HG02852 (cell line): ENCODE data around the gene NGEF.
"Not testable (repeated sequence)": the region's sequence is repeated elsewhere in the genome, so short reads cannot be mapped to it uniquely, and the experiment has no call there.

ENCODE experiments used
- ATAC-seq: cut with Tn5 transposase; IDR thresholded peaks from one replicate; pipeline ENCODE4 v1.9.1; 2021; ENCODE audit warnings: mild to moderate bottlenecking, moderate library complexity; ENCODE audit not compliant: unreplicated experiment

Gene NGEF

DNA sequence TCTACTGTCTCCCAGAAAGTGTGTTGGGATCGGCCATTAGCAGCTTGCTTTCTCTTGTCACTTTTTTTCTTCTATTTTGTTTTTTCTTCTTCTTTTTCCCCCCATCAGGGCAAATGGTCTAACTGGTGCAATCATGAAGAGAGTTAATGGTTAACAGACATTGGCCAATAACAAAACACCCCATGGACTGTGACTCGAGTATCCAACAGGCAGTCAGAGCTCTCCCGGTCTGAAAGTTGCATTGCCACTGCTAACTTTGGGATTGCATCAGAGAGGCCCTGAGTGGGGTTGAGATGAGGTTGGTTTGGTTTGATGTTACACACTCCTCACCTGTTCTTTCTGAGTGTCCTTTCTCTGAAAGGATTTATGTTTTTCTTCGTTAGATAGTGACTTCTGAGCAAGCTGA lies 155.9 kb downstream of the NGEF start:
- no peak for ATAC-seq

GRCh38 chr2:232854082-232854481 lies 159.0 kb downstream of the NGEF start:
- ATAC-seq = no peak

DNA sequence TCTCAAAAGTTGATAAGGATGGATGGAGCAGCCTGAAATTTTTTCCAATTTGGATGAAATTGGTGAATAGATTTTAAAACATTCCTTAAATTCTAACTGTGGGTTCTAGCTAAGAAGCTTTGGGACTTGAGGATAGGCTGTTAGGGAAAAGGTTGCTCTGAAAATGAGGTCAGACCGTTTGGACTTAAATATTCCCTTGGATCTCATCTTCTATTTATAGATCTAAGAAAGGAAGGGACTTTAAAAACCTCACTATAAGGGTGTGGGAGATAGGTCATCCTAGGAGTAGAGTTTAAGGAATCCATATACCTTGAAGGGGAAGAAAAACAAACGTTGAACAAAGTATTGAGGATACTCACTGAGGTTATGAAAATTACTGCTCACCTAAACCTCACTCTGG lies 160.4 kb downstream of the NGEF start:
- ATAC-seq = no peak

DNA sequence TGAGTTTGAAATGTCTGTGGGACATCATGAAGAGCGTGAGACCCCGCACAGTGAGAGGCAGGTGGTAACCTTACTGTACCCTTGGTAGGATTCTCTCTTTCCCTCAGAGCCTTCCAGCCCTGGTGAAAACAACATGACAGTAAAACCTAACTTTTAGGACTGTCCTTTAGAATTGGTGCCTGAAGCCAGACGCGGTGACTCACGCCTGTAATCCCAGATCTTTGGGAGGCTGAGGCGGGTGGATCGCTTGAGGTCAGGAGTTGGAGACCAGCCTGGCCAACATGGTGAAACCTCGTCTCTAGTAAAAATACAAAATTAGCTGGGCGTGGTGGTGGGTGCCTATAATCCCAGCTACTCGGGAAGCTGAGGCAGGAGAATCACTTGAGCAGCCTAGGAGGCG lies 161.0 kb downstream of the NGEF start:
- ATAC-seq = not testable (repeated sequence)

GRCh38 chr2:232850039-232850438 lies 163.0 kb downstream of the NGEF start:
- ATAC-seq = no peak

DNA sequence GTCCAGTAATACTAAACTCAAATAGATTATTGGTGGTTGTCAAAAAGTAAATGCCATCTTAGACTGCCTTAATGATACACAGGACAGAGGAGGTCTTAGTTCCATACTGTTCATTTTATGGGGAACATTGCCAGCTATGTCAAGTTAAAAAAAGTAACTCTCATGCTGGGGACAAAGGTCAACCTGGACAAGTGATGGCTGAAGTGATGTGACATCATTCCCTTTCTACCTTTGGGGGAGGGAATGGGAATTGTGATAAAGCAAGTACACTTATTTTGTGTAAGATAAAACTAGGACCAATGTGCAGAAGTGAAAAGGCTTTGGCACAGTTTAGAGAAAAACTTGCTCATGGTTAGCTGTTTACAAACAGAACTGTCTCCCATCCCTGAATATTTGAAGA lies 167.0 kb downstream of the NGEF start:
- no peak for ATAC-seq

DNA sequence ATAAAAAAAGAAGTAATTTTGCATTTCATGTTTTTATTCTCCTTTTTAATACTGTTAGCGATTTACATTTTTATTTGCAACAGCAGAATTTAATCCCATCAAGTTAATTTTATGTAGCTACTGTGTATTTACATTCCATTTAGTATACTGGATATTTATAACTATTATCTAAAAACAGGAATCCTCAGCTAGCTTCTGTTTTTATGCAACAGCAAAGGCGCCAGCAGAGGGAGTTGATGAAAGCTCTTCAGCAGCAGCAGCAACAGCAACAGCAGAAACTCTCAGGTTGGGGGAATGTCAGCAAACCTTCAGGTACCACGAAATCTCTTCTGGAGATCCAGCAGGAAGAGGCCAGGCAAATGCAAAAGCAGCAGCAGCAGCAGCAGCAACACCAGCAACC lies 169.2 kb downstream of the NGEF start:
- no peak for ATAC-seq

GRCh38 chr2:232842689-232843088 lies 170.4 kb downstream of the NGEF start:
- ATAC-seq = no peak

DNA sequence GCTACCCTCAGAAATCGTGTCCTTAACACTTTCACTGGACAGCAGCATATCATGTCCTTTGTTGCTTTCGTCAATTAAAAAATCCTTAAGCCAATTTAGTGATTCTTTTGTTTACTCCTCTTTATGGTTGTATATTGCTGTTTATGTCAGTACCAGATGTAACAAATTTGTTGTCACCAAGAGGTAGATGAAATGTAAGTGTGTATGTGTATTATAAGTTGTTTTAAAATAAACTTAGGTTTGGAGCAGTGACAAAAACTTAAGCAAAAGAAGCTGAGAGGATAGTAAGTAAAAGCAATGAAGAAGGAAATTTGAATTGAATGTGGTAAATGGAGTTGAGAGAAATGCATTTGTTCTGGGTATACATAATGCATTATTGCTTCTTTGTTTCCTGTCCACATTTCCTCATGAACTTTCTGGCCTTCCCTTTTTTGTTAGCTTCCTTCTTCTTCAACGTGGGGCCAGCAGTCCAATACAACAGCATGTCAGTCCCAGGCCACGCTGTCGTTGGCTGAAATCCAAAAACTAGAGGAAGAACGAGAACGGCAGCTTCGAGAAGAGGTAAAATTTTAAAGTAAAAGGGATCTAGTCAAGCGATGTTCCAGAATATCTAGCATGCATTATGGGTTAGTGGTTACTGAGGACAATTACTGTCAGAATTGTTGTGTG lies 173.5 kb downstream of the NGEF start:
- no peak for ATAC-seq

DNA sequence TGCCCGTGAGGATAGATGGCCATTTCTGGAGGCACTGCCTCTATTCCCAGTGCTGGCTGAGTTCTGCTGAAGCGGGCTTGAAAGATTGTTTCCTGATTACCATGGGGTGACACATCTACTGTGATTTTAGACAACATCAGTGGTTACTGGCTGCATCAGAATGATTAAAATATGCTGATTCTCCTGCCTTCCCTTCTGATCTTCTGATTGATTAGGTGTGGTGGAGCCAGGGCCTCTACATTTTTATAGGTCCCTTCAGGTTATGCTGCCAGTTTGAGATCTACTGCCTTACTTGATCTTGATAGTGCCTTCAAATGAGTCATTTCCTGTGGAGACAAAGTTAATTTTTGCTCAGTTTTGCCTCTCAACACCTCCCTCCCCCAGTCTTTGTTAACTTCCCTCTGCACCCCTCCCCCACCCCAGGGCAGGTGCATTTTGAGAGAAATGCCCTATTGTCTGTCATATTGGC lies 174.6 kb downstream of the NGEF start:
- no peak for ATAC-seq

DNA sequence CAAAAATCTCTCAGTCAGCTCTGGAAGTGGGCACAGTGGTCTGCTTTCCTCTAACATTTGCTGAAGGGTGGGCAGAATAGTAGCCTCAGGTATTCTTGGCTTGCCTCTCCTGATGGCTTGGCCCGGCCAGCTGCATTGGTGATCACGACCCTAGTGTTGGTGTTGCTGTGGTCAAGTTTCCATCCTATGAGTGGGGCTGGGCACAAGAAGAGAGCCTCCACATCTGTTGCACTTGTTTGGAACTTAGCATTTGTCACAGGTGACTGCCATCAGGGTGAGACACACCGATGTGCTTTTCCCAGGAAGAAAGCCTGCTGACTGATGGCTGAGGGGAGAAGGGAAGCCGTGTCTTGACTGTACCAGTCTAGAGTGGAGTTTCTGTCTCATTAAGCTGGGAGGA lies 176.1 kb downstream of the NGEF start:
- ATAC-seq = no peak

DNA sequence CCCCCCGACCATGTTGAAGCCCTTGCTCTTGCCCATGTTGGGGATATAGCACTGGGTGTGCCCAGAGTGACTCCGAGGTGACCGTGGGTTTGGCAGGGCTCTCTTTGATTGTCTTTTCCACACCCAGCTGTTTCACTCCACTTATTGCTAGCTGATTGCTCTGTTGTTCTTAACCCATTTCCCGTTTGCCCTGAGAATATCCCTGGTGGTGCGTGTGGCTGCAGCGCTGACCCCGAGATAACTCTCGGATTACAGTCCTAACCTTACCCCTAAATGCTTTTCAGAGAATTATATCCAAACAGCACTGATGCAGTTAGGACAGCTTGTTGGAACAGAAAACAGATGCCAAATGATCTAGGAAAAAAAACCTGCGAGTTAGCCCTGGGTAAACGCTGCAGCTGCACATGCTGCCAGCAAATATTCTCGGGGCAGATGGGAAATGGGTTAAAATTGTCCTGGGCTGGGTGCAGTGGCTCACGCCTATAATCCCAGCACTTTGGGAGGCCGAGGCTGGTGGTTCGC lies 177.3 kb downstream of the NGEF start:
- no peak for ATAC-seq

DNA sequence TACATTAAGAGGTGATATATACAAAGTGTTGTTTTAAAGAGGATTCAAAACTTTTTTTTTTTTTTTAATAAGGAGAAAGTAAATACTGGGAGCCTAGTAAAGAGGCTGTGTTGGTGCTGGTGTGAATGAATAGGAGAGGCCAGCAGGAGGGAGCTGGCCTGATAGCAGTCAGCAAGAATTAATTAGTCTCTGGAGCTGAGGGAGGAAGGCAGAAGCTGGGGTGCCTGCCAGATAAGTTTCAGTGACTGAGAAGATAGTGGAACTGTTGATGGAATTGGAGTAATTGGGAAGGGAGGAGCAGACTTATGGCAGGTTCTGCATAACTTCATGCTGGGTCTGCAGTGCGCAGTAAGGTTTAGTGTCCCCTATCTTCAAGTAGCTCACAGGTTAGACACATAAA lies 179.2 kb downstream of the NGEF start:
- no peak for ATAC-seq

- no peak for ATAC-seq
Observed at GRCh38 chr2:232831496-232831895, 181.6 kb downstream of the NGEF start.

DNA sequence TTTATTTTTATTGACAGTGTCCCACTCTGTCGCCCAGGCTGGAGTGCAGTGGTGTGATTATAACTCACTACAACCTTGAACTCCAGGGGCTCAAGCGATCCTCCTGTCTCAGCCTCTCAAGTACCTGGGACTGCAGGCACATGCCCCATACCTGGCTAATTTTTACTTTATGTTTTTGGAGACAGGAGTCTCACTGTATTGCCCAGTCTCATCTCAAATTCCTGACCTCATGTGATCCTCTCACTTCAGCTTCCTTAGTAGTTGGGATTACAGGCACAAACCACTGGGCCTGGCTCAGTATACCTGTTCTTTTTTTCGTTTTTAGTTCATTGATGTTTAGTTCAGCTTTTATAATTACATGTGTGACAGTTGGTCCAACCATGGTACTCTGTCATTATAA lies 183.1 kb downstream of the NGEF start:
- no peak for ATAC-seq
